Activated naive CD8-positive, alpha-beta T cell (primary cell): Measurements from ENCODE around the gene CYBRD1.

ENCODE experiments used
- H3K27ac Mint-ChIP-seq: one replicate; pipeline ENCODE4 v1.8.0; 2021; ENCODE audit warnings: mixed read lengths
- H3K27me3 Mint-ChIP-seq: one replicate; pipeline ENCODE4 v1.8.0; 2021; ENCODE audit warnings: mixed read lengths
- H3K36me3 Mint-ChIP-seq: one replicate; pipeline ENCODE4 v1.8.0; 2021; ENCODE audit warnings: mixed read lengths
- H3K4me1 Mint-ChIP-seq: one replicate; pipeline ENCODE4 v1.8.0; 2021; ENCODE audit warnings: low read depth, mixed read lengths
- H3K4me3 Mint-ChIP-seq: one replicate; pipeline ENCODE4 v1.8.0; 2021; ENCODE audit warnings: mild to moderate bottlenecking, mixed read lengths
- H3K9me3 Mint-ChIP-seq: one replicate; pipeline ENCODE4 v1.8.0; 2021; ENCODE audit warnings: low read depth, mixed read lengths

The CYBRD1 gene

GRCh38 chr2:171557363-171557762 lies 35.1 kb downstream of the CYBRD1 start:
- Mint-ChIP-seq H3K36me3 (peaks cover 2% of the 10 kb centered on the region), H3K4me3 (no peak overlapping the region), H3K27me3 (peaks cover 4% of the 10 kb centered on the region), H3K4me1 (no peaks in the 10 kb centered on the region), H3K27ac (no peak overlapping the region), H3K9me3 (no peaks in the 10 kb centered on the region)

- H3K4me3 Mint-ChIP-seq, result no peak overlapping the region
- H3K9me3 Mint-ChIP-seq, result no peaks in the 10 kb centered on the region
- H3K4me1 Mint-ChIP-seq, result no peaks in the 10 kb centered on the region
- no peak overlapping the region for H3K27ac Mint-ChIP-seq
- peaks cover 3% of the 10 kb centered on the region for H3K27me3 Mint-ChIP-seq
- H3K36me3 Mint-ChIP-seq, result no peaks in the 10 kb centered on the region
Measured at GRCh38 chr2:171563301-171563700, 41.0 kb downstream of the CYBRD1 start.

GRCh38 chr2:171564463-171564862 lies 42.2 kb downstream of the CYBRD1 start:
- Mint-ChIP-seq H3K9me3 (no peaks in the 10 kb centered on the region), H3K27ac (no peak overlapping the region), H3K27me3 (no peaks in the 10 kb centered on the region), H3K4me1 (no peaks in the 10 kb centered on the region), H3K36me3 (no peaks in the 10 kb centered on the region), H3K4me3 (no peak overlapping the region)

- Mint-ChIP-seq H3K4me3 (no peak overlapping the region), H3K4me1 (no peaks in the 10 kb centered on the region), H3K36me3 (no peaks in the 10 kb centered on the region), H3K27ac (no peak overlapping the region), H3K9me3 (no peaks in the 10 kb centered on the region), H3K27me3 (no peaks in the 10 kb centered on the region)
Measured at GRCh38 chr2:171566057-171566456, 43.8 kb downstream of the CYBRD1 start.

GRCh38 chr2:171566753-171567152 lies 44.5 kb downstream of the CYBRD1 start:
- Mint-ChIP-seq H3K4me1 (no peaks in the 10 kb centered on the region), H3K27me3 (no peaks in the 10 kb centered on the region), H3K9me3 (no peaks in the 10 kb centered on the region), H3K36me3 (no peaks in the 10 kb centered on the region), H3K27ac (no peak overlapping the region), H3K4me3 (no peak overlapping the region)

- Mint-ChIP-seq H3K27ac (no peak overlapping the region), H3K27me3 (no peaks in the 10 kb centered on the region), H3K36me3 (no peaks in the 10 kb centered on the region), H3K4me1 (no peaks in the 10 kb centered on the region), H3K9me3 (no peaks in the 10 kb centered on the region), H3K4me3 (no peak overlapping the region)
Measured at GRCh38 chr2:171568089-171568488, 45.8 kb downstream of the CYBRD1 start.

GRCh38 chr2:171571721-171572120 lies 49.4 kb downstream of the CYBRD1 start:
- Mint-ChIP-seq H3K27ac (no peak overlapping the region), H3K9me3 (no peaks in the 10 kb centered on the region), H3K27me3 (no peaks in the 10 kb centered on the region), H3K36me3 (no peaks in the 10 kb centered on the region), H3K4me3 (no peak overlapping the region), H3K4me1 (peaks cover 4% of the 10 kb centered on the region)

GRCh38 chr2:171574149-171574795 lies 52.0 kb downstream of the CYBRD1 start:
- H3K4me3 Mint-ChIP-seq, result no peak overlapping the region
- H3K9me3 Mint-ChIP-seq, result no peaks in the 10 kb centered on the region
- no peaks in the 10 kb centered on the region for H3K36me3 Mint-ChIP-seq
- H3K27me3 Mint-ChIP-seq, result no peaks in the 10 kb centered on the region
- peaks cover 4% of the 10 kb centered on the region for H3K4me1 Mint-ChIP-seq
- H3K27ac Mint-ChIP-seq, result no peak overlapping the region

- H3K9me3 Mint-ChIP-seq, result no peaks in the 10 kb centered on the region
- peaks cover 4% of the 10 kb centered on the region for H3K4me1 Mint-ChIP-seq
- no peak overlapping the region for H3K27ac Mint-ChIP-seq
- no peaks in the 10 kb centered on the region for H3K27me3 Mint-ChIP-seq
- no peak overlapping the region for H3K4me3 Mint-ChIP-seq
- H3K36me3 Mint-ChIP-seq, result no peaks in the 10 kb centered on the region
Measured at GRCh38 chr2:171575606-171576005, 53.3 kb downstream of the CYBRD1 start.

- Mint-ChIP-seq H3K27me3 (no peaks in the 10 kb centered on the region), H3K4me1 (peaks cover 4% of the 10 kb centered on the region), H3K4me3 (no peak overlapping the region), H3K27ac (no peak overlapping the region), H3K9me3 (no peaks in the 10 kb centered on the region), H3K36me3 (no peaks in the 10 kb centered on the region)
Measured at GRCh38 chr2:171578127-171578803, 56.0 kb downstream of the CYBRD1 start.

- H3K27ac Mint-ChIP-seq, result no peak overlapping the region
- H3K4me3 Mint-ChIP-seq, result no peak overlapping the region
- no peaks in the 10 kb centered on the region for H3K36me3 Mint-ChIP-seq
- no peaks in the 10 kb centered on the region for H3K27me3 Mint-ChIP-seq
- H3K9me3 Mint-ChIP-seq, result no peaks in the 10 kb centered on the region
- peaks cover under 1% of the 10 kb centered on the region for H3K4me1 Mint-ChIP-seq
Measured at GRCh38 chr2:171579481-171579880, 57.2 kb downstream of the CYBRD1 start.

- Mint-ChIP-seq H3K4me1 (no peaks in the 10 kb centered on the region), H3K9me3 (no peaks in the 10 kb centered on the region), H3K4me3 (no peak overlapping the region), H3K27ac (no peak overlapping the region), H3K27me3 (no peaks in the 10 kb centered on the region), H3K36me3 (peaks cover 3% of the 10 kb centered on the region)
Measured at GRCh38 chr2:171583566-171583965, 61.3 kb downstream of the CYBRD1 start.

GRCh38 chr2:171584001-171584400 lies 61.7 kb downstream of the CYBRD1 start:
- Mint-ChIP-seq H3K4me1 (no peaks in the 10 kb centered on the region), H3K9me3 (no peaks in the 10 kb centered on the region), H3K27me3 (no peaks in the 10 kb centered on the region), H3K27ac (no peak overlapping the region), H3K4me3 (no peak overlapping the region), H3K36me3 (peaks cover 3% of the 10 kb centered on the region)

- H3K4me1 Mint-ChIP-seq, result no peaks in the 10 kb centered on the region
- peaks cover 2% of the 10 kb centered on the region for H3K27me3 Mint-ChIP-seq
- H3K27ac Mint-ChIP-seq, result no peak overlapping the region
- peaks cover 3% of the 10 kb centered on the region for H3K36me3 Mint-ChIP-seq
- H3K9me3 Mint-ChIP-seq, result no peaks in the 10 kb centered on the region
- no peak overlapping the region for H3K4me3 Mint-ChIP-seq
Measured at GRCh38 chr2:171587132-171587531, 64.9 kb downstream of the CYBRD1 start.

GRCh38 chr2:171587567-171587966 lies 65.3 kb downstream of the CYBRD1 start:
- Mint-ChIP-seq H3K4me3 (no peak overlapping the region), H3K36me3 (peaks cover 3% of the 10 kb centered on the region), H3K4me1 (no peaks in the 10 kb centered on the region), H3K9me3 (no peaks in the 10 kb centered on the region), H3K27me3 (peaks cover 2% of the 10 kb centered on the region), H3K27ac (no peak overlapping the region)

- Mint-ChIP-seq H3K36me3 (peaks cover 3% of the 10 kb centered on the region), H3K27me3 (peaks cover 2% of the 10 kb centered on the region), H3K9me3 (no peaks in the 10 kb centered on the region), H3K4me1 (no peaks in the 10 kb centered on the region), H3K4me3 (no peak overlapping the region), H3K27ac (no peak overlapping the region)
Measured at GRCh38 chr2:171590116-171590515, 67.8 kb downstream of the CYBRD1 start.
